Activated CD4-positive, alpha-beta memory T cell treated with anti-CD3 and anti-CD28 coated beads for 36 hours (primary cell): Measurements from ENCODE around the gene CLEC3A. TPM values are rescaled to one million over a fixed set of nuclear protein-coding genes. Genes with fewer than 3 reads are reported as not detected.
"Not testable (repeated sequence)": the region's sequence is repeated elsewhere in the genome, so short reads cannot be mapped to it uniquely, and the experiment has no call there.

Source experiments
- CTCF ChIA-PET: fragments of 350-600 bp; sonication (Branson Sonifier 250); formaldehyde crosslinking; loops from one replicate; lab custom pipeline; 2021; ENCODE audit warnings: antibody characterized with exemption, inconsistent platforms; lab: Charles Lee
- POLR2A ChIA-PET: fragments of 350-600 bp; sonication (Branson Sonifier 250); formaldehyde crosslinking; loops from one replicate; lab custom pipeline; 2021; ENCODE audit warnings: antibody characterized with exemption; lab: Charles Lee
- DNase-seq: peaks from one replicate; pipeline ENCODE4 v3.0.0-alpha.2; 2020
- H3K27ac Mint-ChIP-seq: one replicate; pipeline ENCODE4 v1.8.0; 2021; ENCODE audit warnings: mixed read lengths
- H3K27me3 Mint-ChIP-seq: one replicate; pipeline ENCODE4 v1.8.0; 2021; ENCODE audit warnings: mixed read lengths
- H3K36me3 Mint-ChIP-seq: one replicate; pipeline ENCODE4 v1.8.0; 2021; ENCODE audit warnings: mixed read lengths
- H3K4me1 Mint-ChIP-seq: one replicate; pipeline ENCODE4 v1.8.0; 2021; ENCODE audit warnings: low read depth, mixed read lengths
- H3K4me3 Mint-ChIP-seq: one replicate; pipeline ENCODE4 v1.8.0; 2021; ENCODE audit warnings: mild to moderate bottlenecking, mixed read lengths
- H3K9me3 Mint-ChIP-seq: one replicate; pipeline ENCODE4 v1.8.0; 2021; ENCODE audit warnings: mixed read lengths
- intact Hi-C: fragments of 100-400 bp; cut with micrococcal nuclease; formaldehyde crosslinking; loops from one replicate; pipeline ENCODE4 v1.15.1; 2023
- total RNA-seq, 2 experiments: library from RNA; stranded (reverse); gene quantifications; one replicate each; pipeline ENCODE4 v1.2.3, GENCODE V29; 2021

CLEC3A gene
- total RNA-seq, 2 experiments from 2014 or later, result not detected

- Mint-ChIP-seq H3K4me3 (no peak overlapping the region), H3K27ac (no peak overlapping the region), H3K36me3 (no peaks in the 10 kb centered on the region), H3K4me1 (peaks cover 11% of the 10 kb centered on the region), H3K9me3 (no peaks in the 10 kb centered on the region), H3K27me3 (no peaks in the 10 kb centered on the region)
- intact Hi-C loops, result no loop called here
- CTCF ChIA-PET, result interaction anchor here (1.1 kb wide), 1 partner anchor 32 kb away, joined by 3 read pairs; no protein-coding TSS in a partner anchor
- DNase-seq, result no peak
- POLR2A ChIA-PET, result no interaction called here
Measured at GRCh38 chr16:78035012-78035411, 12.7 kb downstream of the CLEC3A start.

GRCh38 chr16:78040396-78040795 is 18.0 kb downstream of the CLEC3A start:
- POLR2A ChIA-PET, result no interaction called here
- H3K9me3 Mint-ChIP-seq, result no peaks in the 10 kb centered on the region
- H3K36me3 Mint-ChIP-seq, result no peaks in the 10 kb centered on the region
- H3K4me1 Mint-ChIP-seq, result no peaks in the 10 kb centered on the region
- no peak overlapping the region for H3K4me3 Mint-ChIP-seq
- CTCF ChIA-PET, result no interaction called here
- intact Hi-C loops, result no loop called here
- H3K27me3 Mint-ChIP-seq, result peaks cover 16% of the 10 kb centered on the region
- no peak overlapping the region for H3K27ac Mint-ChIP-seq
- DNase-seq, result no peak

DNA sequence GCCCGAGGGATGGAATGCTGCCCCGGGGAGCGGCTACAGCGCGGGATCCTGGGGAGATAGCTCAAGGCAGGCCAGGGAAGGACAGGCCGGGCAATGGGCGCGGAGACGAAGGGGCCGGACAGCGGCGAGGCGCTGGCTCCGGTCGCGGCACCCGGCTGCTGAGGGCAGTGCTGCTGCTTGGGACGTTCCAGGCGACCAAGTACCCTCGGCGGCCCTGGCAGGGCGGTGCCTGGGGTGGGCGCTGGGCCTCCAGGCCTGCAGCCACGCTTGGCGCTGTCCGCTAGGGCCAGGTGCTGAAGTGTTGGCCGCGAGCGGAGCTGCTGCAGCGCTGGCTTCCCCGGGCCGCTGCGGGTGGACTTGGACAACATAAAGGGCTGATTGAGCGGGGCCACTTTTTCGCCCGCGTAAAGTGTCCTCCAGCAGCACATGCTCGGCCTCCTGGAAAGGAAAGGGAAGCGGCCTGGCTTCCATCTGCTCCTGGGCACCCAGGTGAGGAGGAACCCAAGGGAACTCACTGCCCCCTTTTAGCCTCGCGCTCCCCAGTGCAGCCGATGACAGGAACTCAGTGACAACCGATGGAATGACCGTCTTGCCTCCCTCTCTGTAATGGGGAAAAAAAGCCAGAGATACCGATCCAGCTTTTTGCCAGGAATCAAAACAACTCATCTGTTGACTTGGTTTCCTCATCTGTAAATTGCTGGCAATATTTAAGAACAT is 23.7 kb downstream of the CLEC3A start:
- Mint-ChIP-seq H3K27ac (no peak overlapping the region), H3K9me3 (no peaks in the 10 kb centered on the region), H3K4me3 (no peak overlapping the region), H3K36me3 (no peaks in the 10 kb centered on the region), H3K27me3 (peaks cover 24% of the 10 kb centered on the region), H3K4me1 (no peaks in the 10 kb centered on the region)
- intact Hi-C loops, result no loop called here
- ChIA-PET CTCF (no interaction called here), POLR2A (no interaction called here)
- DNase-seq, result peak; percentile 65

GRCh38 chr16:78048319-78048718 is 26.0 kb downstream of the CLEC3A start:
- Mint-ChIP-seq H3K4me3 (no peak overlapping the region), H3K4me1 (no peaks in the 10 kb centered on the region), H3K27me3 (peaks cover 15% of the 10 kb centered on the region), H3K36me3 (no peaks in the 10 kb centered on the region), H3K9me3 (no peaks in the 10 kb centered on the region), H3K27ac (no peak overlapping the region)
- intact Hi-C loops, result no loop called here
- POLR2A ChIA-PET, result no interaction called here
- no peak for DNase-seq
- CTCF ChIA-PET, result no interaction called here

GRCh38 chr16:78050734-78051400 is 28.5 kb downstream of the CLEC3A start:
- no peaks in the 10 kb centered on the region for H3K4me1 Mint-ChIP-seq
- DNase-seq, result no peak
- H3K27ac Mint-ChIP-seq, result no peak overlapping the region
- intact Hi-C loops, result no loop called here
- CTCF ChIA-PET, result no interaction called here
- POLR2A ChIA-PET, result no interaction called here
- H3K27me3 Mint-ChIP-seq, result peaks cover 9% of the 10 kb centered on the region
- no peaks in the 10 kb centered on the region for H3K36me3 Mint-ChIP-seq
- no peak overlapping the region for H3K4me3 Mint-ChIP-seq
- H3K9me3 Mint-ChIP-seq, result no peaks in the 10 kb centered on the region

DNA sequence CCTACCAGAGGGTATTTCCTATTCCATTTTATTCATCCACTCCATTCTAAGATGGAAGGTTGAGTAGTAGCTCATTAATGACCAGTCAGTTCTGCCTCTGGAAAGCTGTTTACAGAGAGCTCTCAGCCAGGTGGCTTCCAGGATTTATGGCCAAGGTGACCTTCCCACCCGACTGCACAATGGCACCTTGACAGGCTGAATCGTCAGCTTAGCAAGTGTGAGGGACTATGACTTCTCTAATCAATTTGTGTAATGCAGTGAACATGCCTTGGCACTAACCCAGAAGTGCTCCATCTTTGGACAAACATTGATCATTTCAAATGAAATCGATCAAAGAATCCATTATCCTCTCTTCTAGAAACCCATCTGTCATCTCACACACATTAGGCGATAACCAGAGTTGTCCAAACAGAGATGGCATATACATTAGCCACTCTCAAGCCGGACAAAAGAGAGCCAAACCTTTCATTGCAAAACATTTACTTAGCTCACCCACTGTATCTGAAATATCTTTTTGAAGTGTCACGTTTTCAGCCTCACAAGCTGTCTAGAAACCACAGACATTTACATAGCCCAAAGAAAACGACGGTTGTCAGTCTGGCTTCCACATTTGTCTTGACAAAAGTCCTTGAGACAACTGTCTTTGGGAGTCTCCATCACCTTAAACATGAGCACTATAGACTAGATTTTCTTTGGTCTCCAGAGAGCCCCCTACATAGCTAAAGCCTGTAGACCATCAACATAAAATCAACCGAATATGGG is 35.6 kb downstream of the CLEC3A start:
- Mint-ChIP-seq H3K36me3 (no peaks in the 10 kb centered on the region), H3K4me1 (no peaks in the 10 kb centered on the region), H3K9me3 (no peaks in the 10 kb centered on the region), H3K27ac (no peak overlapping the region), H3K27me3 (peaks cover 3% of the 10 kb centered on the region), H3K4me3 (no peak overlapping the region)
- POLR2A ChIA-PET, result no interaction called here
- intact Hi-C loops, result no loop called here
- no peak for DNase-seq
- CTCF ChIA-PET, result no interaction called here

DNA sequence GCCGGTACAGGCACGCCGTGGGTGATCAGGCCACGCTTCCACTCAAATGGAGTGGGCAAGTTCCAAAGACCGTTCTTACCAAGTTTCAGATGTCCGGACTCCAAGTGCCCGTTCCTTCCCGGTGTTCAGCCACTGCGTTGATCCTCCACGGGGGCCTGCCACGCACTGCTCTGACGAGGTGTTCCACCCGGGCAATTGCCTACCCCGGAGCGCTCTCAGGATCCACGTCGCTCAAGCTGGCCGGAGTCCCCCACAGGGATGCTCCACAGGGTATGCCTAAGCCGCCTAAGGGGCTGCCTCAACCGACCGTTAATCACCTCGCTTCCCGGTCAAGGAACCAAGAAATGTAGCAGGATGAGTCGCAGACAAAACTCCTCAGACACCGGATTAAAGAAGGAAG is 37.5 kb downstream of the CLEC3A start:
- CTCF ChIA-PET, result interaction anchor here (1.2 kb wide), 1 partner anchor 34 kb away, joined by 4 read pairs; no protein-coding TSS in a partner anchor
- POLR2A ChIA-PET, H3K4me3 Mint-ChIP-seq, intact Hi-C loops, H3K36me3 Mint-ChIP-seq, H3K9me3 Mint-ChIP-seq, H3K4me1 Mint-ChIP-seq, H3K27ac Mint-ChIP-seq, H3K27me3 Mint-ChIP-seq, DNase-seq: not testable (repeated sequence)

DNA sequence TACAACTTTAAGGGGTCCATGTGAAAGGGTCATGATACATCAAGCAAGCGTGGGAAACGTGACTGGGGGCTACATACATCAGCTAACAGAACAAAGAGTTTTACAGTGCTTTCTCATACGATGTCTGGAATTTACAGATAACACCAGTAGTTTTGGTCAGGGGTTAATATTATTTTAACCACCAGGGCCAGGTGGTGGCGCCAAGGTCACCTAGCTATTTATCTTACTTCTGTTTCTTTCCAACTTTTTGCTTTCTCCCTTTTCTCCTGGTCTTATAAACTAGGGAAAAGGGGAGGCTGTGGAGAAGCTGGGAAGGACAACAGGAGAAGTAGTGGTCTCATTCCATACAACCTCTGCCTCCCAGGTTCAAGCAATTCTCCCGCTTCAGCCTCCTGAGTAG is 37.9 kb downstream of the CLEC3A start:
- Mint-ChIP-seq H3K4me1 (no peaks in the 10 kb centered on the region), H3K9me3 (no peaks in the 10 kb centered on the region), H3K4me3 (no peak overlapping the region), H3K36me3 (no peaks in the 10 kb centered on the region), H3K27ac (no peak overlapping the region), H3K27me3 (peaks cover 5% of the 10 kb centered on the region)
- ChIA-PET POLR2A (no interaction called here), CTCF (interaction anchor here (0.8 to 1.2 kb wide), 2 partner anchors 34 to 39 kb away, joined by 3 to 4 read pairs; partner anchors contain the start of gene WWOX)
- DNase-seq, result no peak
- intact Hi-C loops, result no loop called here

DNA sequence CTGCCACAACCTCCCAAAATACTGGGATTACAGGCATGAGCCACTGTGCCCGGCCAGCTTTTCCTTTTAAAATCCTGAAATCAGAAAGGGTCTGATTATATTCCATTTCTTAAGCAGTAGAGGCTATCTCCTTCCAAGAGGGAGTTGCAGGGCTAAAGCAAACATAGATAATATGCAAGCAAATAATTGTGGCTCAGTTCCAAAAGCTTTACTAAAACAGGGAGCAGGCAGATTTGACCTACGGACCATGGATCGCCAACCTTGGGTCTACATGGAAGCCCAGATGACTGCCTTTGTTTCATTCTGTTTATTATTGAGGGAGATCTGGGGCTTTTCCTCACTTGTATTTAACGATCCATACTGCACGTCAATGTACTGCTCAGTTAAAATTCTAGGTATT is 38.5 kb downstream of the CLEC3A start:
- no peak overlapping the region for H3K4me3 Mint-ChIP-seq

DNA sequence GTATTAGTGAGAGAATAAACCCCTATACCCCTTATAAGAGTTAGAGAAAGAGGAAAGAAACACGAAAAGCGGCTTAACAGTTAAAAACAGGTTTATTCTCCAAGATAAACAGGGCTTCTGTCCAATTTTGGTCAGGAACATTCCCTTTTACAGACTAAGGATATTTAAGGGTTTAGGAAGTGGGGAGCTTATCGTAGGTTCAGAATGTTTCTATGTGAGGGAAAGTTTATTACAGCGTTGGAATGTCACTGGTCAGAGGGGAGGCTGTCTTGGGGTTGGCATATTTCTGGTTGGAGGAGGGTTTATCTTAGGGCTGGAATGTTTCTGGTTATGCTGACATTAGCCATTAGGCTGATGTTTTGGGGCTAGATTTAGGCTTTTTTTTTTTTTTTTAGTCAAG is 43.0 kb downstream of the CLEC3A start:
- H3K27me3 Mint-ChIP-seq, result peaks cover 11% of the 10 kb centered on the region
- ChIA-PET POLR2A (no interaction called here), CTCF (no interaction called here)
- H3K36me3 Mint-ChIP-seq, result no peaks in the 10 kb centered on the region
- no peak for DNase-seq
- no peaks in the 10 kb centered on the region for H3K4me1 Mint-ChIP-seq
- H3K9me3 Mint-ChIP-seq, result no peaks in the 10 kb centered on the region
- intact Hi-C loops, result no loop called here
- no peak overlapping the region for H3K4me3 Mint-ChIP-seq
- H3K27ac Mint-ChIP-seq, result no peak overlapping the region

More for the DNA sequence above, 38.5 kb downstream of the CLEC3A start:
- Mint-ChIP-seq H3K4me1 (no peaks in the 10 kb centered on the region), H3K9me3 (no peaks in the 10 kb centered on the region), H3K27me3 (peaks cover 6% of the 10 kb centered on the region), H3K36me3 (no peaks in the 10 kb centered on the region), H3K27ac (no peak overlapping the region)
- ChIA-PET CTCF (interaction anchor here (0.8 to 1.2 kb wide), 2 partner anchors 33 to 39 kb away, joined by 3 to 4 read pairs; partner anchors contain the start of gene WWOX), POLR2A (no interaction called here)
- intact Hi-C loops, result no loop called here
- no peak for DNase-seq

- CTCF ChIA-PET, result no interaction called here
- POLR2A ChIA-PET, result no interaction called here
- H3K36me3 Mint-ChIP-seq, result no peaks in the 10 kb centered on the region
- no peaks in the 10 kb centered on the region for H3K9me3 Mint-ChIP-seq
- no peak for DNase-seq
- peaks cover 14% of the 10 kb centered on the region for H3K27me3 Mint-ChIP-seq
- intact Hi-C loops, result no loop called here
- no peaks in the 10 kb centered on the region for H3K4me1 Mint-ChIP-seq
- no peak overlapping the region for H3K27ac Mint-ChIP-seq
- H3K4me3 Mint-ChIP-seq, result no peak overlapping the region
Measured at GRCh38 chr16:78069913-78070312, 47.6 kb downstream of the CLEC3A start.

- Mint-ChIP-seq H3K36me3 (no peaks in the 10 kb centered on the region), H3K9me3 (no peaks in the 10 kb centered on the region), H3K27me3 (peaks cover 6% of the 10 kb centered on the region), H3K27ac (no peak overlapping the region), H3K4me3 (no peak overlapping the region), H3K4me1 (no peaks in the 10 kb centered on the region)
- no peak for DNase-seq
- intact Hi-C loops, result no loop called here
- POLR2A ChIA-PET, result no interaction called here
- CTCF ChIA-PET, result no interaction called here
Measured at GRCh38 chr16:78072275-78072674, 49.9 kb downstream of the CLEC3A start.
